Measurements from ENCODE around the gene NLRP14.

DNA sequence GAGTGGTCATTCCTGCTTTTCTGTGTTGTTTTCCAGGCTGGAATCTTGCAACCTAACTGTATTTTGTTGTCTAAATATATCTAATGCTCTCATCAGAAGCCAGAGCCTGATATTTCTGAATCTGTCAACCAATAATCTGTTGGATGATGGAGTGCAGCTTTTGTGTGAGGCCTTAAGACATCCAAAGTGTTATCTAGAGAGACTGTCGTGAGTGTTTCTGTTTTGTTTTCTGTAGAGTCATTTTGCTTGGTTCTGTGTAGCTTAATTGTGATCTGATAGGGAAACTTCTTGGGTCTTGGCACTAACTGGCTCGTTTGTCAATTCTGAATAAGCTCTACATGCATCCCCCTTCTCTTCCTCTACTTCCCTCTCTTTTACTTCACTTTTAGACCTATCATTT lies 37.4 kb downstream of the NLRP14 start:
- TF ChIP-seq EZH2phosphoT487 (IDR thresholded peaks at IDR 0.05; ENCODE audit: insufficient read depth, low read depth), result no peak
- no peak for TF ChIP-seq EZH2 (IDR thresholded peaks at IDR 0.05; ENCODE audit: insufficient read depth, poor library complexity, severe bottlenecking)
